Hematopoietic multipotent progenitor cell treated with erythropoietin and hydrocortisone succinate and interleukin-3 and kit ligand, for 4 days (in vitro differentiated cells): ENCODE results near the gene NTSR2.

Source experiments
- DNase-seq: peaks from one replicate; pipeline ENCODE4 v3.0.0-alpha.2; 2015

NTSR2 gene

DNA sequence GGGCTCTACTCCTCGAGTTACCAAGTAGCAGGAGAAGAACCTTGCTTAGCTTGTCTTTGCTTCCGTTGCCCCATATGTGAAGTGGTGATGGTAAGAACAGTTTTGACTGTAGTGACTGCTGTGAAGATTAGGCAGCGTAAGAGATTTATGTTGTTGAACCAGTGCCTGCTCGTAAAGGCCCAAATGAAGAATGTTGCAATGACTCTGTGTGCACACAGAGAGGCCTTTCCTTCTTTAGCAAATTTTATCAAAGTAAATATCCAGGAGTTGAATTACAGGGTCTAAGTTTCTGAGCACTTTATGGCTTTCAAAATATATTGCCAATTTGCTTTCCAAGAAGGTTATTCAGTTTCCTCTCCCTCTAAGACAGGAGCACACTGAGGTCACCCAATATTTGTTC is 14.5 kb downstream of the NTSR2 start:
- DNase-seq: no peak

DNA sequence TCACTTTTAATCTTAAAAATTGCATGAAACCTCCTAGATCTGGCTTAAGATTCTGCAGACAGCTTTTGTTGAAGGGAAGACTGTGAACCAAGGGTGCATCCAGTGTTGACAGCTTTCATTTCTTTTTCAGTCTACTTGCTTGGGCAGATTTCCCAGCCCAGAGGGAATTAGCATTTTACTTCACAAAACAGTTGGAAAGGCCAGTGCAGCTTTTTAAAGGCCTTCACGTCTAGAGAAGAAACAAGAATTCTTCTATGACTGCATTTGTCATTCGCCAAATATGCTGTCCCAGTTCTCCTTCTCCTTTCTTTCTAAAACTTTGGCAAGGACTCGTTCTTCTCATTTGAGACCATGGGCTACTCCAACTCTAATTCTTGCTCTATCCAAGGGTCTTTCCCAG is 17.4 kb downstream of the NTSR2 start:
- no peak for DNase-seq

DNA sequence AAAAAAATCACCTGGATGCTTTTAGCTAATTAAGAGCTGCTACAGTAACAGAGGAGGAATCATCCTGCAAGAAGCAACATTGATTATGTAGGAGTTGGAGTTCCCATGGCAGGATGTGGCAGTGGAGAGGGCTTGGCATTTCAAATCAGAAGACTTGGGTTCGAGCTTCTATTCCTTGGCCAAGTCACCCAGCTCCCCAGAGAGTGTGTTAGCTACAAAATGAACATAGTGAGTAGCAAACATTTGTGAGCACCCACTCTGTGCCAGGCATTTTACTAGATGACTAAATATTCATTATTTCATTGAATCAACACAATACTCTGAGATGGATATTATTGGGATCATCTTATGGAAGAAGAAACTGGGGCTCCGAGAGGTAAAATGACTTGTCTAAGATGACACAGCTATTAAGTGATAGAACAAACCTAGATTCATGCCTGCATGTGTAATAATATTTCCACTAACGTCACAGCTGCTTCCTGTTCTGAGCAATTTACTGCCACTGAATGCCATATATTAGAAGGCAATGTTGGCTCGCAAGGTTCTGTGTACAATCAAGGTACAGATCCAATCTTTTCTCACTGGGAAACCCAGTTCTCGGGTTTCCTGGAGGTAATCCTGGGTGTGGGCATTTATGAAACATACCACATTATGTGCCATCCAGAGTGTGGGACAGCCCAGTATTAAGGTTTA is 18.0 kb downstream of the NTSR2 start:
- no peak for DNase-seq

DNA sequence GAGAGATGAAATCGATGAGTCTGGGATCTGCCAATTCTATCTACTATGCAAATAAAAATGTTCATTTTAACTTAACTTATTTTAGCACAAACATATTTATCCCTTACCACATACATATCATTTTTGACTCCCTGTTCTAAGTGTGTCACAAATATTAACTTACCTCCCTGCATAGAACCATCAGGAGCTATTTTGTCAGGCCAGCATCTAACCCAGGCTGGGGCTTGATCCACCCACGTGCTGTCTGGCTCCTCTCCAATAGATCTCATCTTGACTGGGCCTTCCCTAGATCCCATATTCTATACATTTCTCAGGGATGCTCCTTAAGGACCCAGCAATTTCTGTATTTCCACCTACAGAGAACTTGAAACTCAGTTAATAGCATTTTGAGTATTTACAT is 20.9 kb downstream of the NTSR2 start:
- no peak for DNase-seq

DNA sequence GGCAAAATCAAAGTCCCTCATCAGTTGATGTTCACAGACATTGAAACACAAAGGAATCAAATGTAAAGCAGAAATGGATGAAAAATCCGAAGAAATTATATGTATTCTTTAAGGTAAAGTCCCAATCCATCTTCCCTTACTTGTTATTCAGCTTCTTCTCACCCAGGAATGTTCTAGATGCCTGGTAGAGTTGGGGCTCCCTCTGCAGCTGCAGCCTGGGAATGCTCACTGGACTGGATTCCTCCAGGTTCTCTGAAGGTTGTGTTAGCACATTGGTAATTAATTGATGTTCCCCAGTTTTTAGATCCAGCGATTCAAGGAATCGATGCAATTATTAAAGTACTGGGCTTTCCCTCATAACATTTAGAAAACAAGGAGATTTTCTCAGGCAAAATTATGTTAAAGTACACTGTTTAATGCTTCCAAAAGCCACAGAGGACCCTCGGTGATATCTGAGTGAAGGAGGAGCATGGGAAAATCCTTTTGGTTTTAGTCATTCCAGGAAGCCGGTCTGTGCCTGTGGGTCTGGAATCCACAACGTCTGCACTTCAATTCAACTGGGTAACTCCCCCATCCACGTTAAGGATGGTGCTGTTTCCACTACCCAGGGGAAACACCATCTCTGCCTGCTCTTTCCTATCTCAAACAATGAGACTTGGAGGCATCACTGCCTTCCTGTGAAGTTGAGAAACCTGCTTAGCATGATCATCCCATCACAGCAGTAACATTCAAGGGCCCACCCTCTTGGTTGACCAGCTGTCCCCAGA is 22.0 kb downstream of the NTSR2 start:
- DNase-seq: no peak

GRCh38 chr2:11646530-11646929 is 23.5 kb downstream of the NTSR2 start:
- DNase-seq: no peak

DNA sequence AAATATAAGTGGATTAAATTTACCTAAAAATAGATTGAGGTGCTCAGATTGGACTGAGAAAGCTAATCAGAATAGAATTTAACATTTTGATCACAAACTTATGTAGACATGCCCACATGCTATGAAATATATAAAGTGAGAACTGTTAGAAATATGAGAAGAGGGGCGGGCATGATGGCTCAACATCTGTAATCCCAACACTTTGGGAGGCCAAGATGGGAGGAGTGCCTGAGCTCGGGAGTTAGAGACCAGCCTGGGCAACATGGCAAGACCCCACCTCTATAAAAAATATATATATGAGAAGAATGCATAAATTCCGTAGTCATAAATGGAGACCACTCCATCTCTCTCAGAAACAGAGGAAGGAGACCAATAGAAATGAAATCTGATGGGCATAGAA is 25.7 kb downstream of the NTSR2 start:
- no peak for DNase-seq

DNA sequence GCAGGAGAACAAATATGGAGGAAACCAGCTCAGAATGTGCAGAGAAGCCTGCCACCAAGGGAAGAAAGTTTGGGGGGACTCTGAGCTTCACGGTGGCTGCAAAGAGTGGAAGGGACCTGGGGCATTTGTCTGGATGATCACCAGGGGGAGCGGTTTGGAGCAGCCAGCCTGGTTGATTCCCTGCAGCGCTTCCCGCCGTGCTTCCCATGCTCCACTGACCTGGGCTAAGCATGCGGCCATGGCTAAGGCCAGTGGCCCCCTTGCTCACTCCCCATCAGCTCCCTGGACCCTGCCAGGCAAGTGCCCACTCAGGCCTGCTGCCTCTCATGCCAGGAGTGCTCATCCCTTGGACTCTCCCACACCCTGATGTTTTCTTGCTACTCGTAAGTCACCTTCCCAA is 27.0 kb downstream of the NTSR2 start:
- no peak for DNase-seq

GRCh38 chr2:11640132-11640531 is 29.9 kb downstream of the NTSR2 start:
- no peak for DNase-seq

DNA sequence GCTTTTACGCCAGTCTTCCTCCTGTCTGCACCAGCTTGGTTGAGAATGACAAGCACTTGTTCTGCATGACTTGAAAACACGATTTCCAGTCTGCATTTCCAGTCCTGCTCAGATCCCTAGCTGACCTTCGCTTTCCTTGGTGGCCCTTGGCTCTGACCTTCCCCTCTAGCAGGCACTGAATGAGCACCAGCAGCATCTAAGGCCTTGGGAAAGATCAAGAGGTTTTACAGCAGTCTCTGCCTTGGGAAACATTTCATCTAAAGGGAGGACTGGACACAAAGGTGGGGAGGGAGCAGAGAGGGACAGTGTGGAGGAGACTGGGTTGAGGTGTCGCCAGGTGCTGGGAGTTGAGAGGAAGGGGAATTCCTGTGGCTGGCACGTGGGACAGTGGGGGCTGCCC is 30.5 kb downstream of the NTSR2 start:
- no peak for DNase-seq

DNA sequence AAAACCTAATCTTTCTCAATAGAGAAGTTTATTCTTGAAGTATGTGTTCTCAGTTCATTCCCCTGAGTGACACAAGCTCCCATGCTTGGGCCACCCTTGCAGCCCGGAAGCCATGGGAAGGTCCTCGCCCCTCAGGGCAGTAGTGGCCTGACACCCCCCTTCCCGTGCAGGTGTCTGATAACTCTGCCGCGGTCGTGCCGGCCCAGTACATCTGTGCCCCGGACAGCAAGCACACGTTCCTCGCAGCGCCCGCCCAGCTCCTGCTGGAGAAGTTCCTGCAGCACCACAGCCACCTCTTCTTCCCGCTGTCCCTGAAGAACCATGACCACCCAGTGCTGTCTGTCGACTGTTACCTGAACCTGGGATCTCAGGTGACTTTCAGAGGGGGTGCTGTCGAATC is 32.4 kb downstream of the NTSR2 start:
- no peak for DNase-seq

- no peak for DNase-seq
Measured at GRCh38 chr2:11636593-11637295, 33.3 kb downstream of the NTSR2 start.

- no peak for DNase-seq
Measured at GRCh38 chr2:11635141-11635540, 34.9 kb downstream of the NTSR2 start.

DNA sequence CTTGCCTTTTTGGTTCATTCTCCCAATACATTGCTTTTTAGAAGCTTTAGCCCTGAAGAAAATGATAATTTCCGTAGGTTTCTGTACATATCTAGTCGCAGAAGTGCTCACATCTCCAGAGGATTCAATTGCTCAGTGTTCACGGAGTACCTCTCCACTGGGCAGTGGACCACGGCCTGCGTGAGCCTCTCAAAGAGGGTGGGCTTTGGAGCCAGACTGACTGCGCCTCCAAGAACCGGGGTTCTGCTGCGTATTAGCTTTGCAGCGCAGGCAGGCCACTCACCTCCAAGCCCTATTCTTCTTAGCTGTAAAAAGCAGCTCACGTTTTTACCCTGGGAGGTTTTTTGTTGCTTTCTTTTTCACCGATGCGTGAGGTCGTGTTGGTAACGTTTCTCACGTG is 35.4 kb downstream of the NTSR2 start:
- DNase-seq: no peak

DNA sequence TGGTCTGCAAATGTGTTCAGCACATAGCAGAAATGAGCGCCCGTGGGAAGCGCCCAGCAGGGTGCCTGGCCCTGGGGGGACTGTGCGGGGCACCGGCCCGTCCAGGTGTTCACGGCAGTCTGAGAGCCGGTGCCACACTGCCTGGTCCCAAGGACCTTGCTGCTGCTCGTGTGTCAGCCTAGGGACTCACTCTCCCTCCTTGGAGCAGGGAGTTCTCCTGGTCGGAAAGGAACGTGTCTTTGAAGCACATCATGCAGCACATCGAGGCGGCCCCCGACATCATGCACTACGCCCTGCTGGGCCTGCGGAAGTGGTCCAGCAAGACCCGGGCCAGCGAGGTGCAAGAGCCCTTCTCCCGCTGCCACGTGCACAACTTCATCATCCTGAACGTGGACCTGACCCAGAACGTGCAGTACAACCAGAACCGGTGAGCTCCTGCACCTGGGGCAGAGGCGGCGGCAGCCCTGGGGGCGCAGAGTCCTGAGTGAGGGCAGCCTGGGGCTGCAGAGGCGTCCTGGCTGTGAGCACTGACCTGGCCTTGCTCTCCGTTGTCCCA is 36.0 kb downstream of the NTSR2 start:
- no peak for DNase-seq

GRCh38 chr2:11631462-11631861 is 38.5 kb downstream of the NTSR2 start:
- no peak for DNase-seq

DNA sequence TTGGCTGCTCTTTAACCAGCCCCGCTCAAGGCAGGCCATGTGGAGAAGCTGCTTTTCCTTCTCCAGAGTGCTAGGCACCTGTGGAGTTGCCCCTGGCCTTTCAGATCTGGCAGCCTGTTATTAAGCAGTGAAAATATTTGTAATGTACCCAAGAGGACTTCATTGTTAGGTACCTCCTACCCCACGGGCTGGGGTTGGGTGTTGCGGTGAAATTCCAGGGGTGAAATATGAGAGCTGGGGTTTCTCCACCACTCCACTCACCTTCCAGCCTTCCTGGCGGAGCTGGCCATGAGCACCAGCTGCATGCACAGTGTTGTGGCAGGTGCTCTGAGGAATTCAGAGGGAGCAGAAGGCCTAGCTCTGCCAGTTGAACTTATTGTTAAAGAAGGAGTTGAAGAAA is 39.1 kb downstream of the NTSR2 start:
- no peak for DNase-seq

GRCh38 chr2:11629851-11630250 is 40.1 kb downstream of the NTSR2 start:
- no peak for DNase-seq

DNA sequence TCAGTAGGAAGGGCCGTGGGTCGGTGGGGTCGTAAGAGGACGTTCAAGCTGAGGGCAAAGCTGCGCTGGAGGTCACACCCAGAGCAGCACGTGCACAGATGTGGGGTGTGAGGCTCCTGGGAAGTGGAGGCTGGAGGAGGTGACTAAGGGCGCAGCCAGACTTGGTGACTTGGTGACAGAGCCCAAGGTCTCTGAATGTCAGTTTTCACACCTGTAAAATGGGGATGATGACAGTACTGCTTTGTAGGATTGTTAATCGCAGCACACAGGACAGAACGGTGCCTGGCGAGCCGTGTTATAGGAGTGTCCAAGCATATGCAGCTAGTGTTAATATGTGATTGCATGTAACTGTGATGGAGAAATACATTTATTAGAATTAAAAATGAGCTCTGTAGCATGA is 40.8 kb downstream of the NTSR2 start:
- DNase-seq: no peak

DNA sequence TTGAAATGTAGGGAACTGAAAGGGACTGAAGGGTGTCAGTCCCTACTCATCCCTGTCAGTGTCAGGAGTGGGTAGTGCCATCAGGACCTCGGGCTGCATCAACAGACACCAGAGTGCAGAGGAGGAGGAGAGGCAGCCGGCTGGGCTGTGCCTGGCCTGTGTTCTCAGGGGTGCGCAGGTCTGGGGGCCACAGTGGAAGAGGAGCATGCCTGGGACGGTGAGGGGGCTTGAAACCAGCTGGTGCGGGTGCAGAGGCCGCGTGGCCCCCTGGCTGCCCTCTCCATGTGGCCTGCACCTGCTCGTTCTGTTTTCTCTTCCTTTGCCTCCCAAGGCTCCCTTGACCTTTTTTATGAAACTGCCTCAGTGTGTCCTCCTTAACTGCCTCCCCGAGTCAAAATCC is 41.3 kb downstream of the NTSR2 start:
- DNase-seq: no peak

DNA sequence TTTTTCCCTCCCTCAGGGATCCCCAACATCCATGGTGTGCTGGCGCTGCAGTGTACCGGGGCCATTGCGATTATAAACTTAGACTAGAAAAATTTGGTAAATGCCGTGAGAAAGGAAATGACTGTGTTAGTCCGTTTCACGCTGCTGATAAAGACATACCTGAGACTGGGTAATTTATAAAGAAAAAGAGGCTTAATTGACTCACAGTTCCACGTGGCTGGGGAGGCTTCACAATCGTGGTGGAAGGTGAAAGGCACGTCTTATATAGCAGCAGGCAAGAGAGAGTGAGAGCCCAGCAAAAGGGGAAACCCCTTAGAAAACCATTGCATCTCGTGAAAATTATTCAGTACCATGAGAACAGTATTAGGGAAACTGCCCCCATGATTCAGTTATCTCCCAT is 44.3 kb downstream of the NTSR2 start:
- no peak for DNase-seq

DNA sequence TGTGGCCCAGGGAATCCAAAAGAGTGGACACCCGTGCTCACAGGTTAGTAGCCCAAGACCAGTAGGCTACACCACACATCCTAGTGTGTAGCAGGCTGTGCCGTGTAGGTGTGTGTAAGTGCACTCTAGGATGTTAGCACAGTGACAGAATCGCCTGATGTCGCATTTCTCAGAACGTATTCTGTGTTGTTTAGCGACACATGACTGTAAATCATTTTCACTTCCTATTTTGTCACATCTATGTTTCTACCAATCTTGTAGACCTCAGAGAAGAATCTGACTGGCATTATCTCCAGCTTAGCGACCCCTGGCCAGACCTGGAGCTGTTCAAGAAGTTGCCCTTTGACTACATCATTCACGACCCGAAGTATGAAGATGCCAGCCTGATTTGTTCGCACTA is 45.1 kb downstream of the NTSR2 start:
- DNase-seq: no peak

DNA sequence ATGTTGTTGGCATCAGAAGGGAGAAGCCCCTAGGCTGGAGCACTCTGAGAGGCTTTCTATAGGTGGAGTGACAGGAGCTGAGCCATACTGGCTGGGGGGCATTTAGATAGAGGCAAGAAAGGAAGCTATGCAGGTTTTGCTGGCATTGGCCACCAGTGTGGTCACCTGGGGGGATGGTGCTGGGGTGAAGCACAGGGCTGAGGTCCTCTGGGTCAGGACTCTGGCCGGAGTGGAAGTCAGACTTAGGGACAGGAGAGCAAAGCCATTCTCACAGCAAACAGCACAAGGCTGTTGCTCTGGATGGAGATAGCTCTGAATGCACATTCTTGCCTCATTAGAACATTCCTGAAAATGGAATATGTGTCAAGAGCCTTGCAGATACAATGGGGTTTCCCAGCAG is 47.4 kb downstream of the NTSR2 start:
- DNase-seq: no peak

DNA sequence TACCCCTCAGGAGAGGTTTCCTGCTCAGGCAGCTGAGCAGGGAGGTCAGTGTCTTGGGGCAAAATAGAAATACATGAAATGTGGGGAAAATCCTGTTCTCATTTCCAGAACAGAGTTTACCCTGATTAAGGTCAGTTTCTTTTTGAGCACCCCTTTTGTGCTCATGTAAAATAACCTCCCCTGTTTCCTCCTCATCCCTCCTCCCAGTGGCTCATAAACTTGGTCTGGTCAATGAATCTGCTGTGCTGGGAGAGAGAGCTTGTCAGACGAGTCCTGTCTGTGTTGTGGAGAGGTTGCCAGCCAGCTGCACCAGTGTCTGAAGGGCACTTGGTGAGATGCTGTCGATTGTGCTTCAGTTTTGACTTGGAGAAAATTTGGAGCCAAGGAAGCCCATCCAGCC is 48.6 kb downstream of the NTSR2 start:
- no peak for DNase-seq
